Ectodermal cell (in vitro differentiated cells): ENCODE results near the gene ABHD17C.
A peak's percentile ranks its signal among the peaks of the same experiment; 100 is the strongest.

Experiments used
- H3K27ac ChIP-seq: 2 replicates; pipeline ENCODE4 v1.7.0; 2013; ENCODE audit warnings: mild to moderate bottlenecking, low read depth, low read length; ENCODE audit not compliant: insufficient read depth, poor library complexity, severe bottlenecking
- H3K27me3 ChIP-seq: 2 replicates; pipeline ENCODE4 v1.7.0; 2013; ENCODE audit warnings: mild to moderate bottlenecking, low read length; ENCODE audit not compliant: insufficient read depth, control insufficient read depth, poor library complexity, severe bottlenecking
- H3K36me3 ChIP-seq: one replicate; pipeline ENCODE4 v1.7.0; 2013; ENCODE audit warnings: low read length; ENCODE audit not compliant: control insufficient read depth, insufficient read depth
- H3K4me1 ChIP-seq: one replicate; pipeline ENCODE4 v1.7.0; 2013; ENCODE audit warnings: low read length; ENCODE audit not compliant: control insufficient read depth, insufficient read depth
- H3K4me3 ChIP-seq: 2 replicates; pipeline ENCODE4 v1.7.0; 2013; ENCODE audit warnings: low read depth, low read length, control low read depth; ENCODE audit not compliant: insufficient read depth
- H3K9me3 ChIP-seq: 2 replicates; pipeline ENCODE4 v1.7.0; 2013; ENCODE audit warnings: mild to moderate bottlenecking, low read length, moderate library complexity; ENCODE audit not compliant: control insufficient read depth
- WGBS, 2 experiments: methylation state at CpG; one replicate each; pipeline ENCODE4 v1.1.7; 2013; ENCODE audit warnings: missing lambda C conversion rate in 2 of 2; 5-methylcytosine and 5-hydroxymethylcytosine counted together

Gene ABHD17C

DNA sequence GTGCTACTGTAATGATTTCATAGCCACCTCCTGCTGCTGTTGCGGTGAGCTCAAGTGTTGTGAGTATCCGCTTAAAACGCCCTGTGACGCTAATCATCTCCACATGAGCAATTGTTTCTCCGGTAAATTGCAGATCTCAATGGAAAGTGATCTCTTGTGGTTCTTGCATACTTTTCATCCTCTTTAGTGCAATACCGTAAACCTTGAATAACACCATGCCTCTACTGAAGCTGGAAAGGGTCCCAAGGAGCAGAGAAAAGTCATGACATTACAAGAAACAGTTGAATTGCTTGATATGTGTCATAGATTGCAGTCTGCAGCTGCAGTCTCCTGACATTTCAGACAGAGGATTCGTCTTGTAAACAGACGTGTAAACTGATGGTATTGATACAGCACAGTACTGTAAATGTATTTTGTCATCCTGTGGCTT is 78.0 kb downstream of the ABHD17C start:
- WGBS, 2 experiments, result 86 to 89% methylated on average over 8 of the region's 8 CpGs
- no peaks in the 10 kb centered on the region for H3K36me3 ChIP-seq
- no peak overlapping the region for H3K4me3 ChIP-seq
- peaks cover 12% of the 10 kb centered on the region for H3K27me3 ChIP-seq
- H3K4me1 ChIP-seq, result no peaks in the 10 kb centered on the region
- H3K9me3 ChIP-seq, result no peaks in the 10 kb centered on the region
- no peak overlapping the region for H3K27ac ChIP-seq

DNA sequence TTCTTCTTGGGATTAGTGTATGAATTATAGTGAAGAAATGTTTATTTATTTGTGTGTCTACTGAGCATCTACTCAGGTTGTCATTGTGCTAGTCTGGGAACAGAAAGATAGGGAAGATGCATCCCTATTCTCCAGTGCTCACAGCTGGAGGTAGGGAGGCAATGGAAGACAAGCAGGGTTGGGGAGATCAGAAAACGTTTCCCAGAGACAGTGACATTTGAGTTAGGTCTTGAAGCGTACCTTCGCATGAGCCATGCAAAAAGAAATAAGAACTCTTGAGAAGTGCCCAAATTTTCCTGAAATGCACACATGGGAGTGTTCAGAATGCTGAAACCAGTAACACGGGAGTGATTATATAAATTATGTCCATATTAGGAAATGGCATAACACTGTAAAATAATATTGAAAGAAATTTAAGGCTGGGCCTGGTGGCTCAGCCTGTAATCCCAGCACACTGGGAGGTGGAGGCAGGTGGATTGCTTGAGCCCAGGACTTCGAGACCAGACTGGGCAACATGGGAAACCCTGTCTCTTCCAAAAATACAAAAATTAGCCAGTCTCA is 78.8 kb downstream of the ABHD17C start:
- Histone ChIP-seq H3K27ac (no peak overlapping the region), H3K9me3 (no peaks in the 10 kb centered on the region), H3K4me1 (no peaks in the 10 kb centered on the region), H3K36me3 (no peaks in the 10 kb centered on the region), H3K27me3 (peaks cover 19% of the 10 kb centered on the region), H3K4me3 (no peak overlapping the region)
- WGBS, 2 experiments, result 80% methylated on average over 5 of the region's 5 CpGs

DNA sequence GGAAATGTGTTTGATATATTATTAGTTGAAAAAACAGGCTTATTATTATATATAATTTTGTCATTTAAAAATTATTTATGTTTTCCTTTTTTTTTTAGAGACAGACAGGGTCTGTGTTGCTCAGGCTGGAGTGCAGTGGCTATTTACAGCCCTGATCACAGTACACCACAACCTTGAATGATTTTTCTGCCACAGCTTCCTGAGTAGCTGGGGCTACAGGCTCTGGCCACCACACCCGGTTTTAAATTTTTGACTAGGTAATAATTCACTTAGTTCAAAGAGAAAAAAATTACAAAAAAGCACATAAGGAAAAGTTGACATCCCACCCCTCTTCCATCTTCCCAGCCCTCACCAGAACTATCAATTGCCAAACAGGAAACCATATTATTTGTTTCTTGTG is 79.4 kb downstream of the ABHD17C start:
- Histone ChIP-seq H3K4me3 (no peak overlapping the region), H3K27ac (no peak overlapping the region), H3K27me3 (peaks cover 26% of the 10 kb centered on the region), H3K9me3 (no peaks in the 10 kb centered on the region), H3K36me3 (no peaks in the 10 kb centered on the region), H3K4me1 (peaks cover 2% of the 10 kb centered on the region)
- WGBS, 2 experiments, result 100% methylated on average over 1 of the region's 1 CpG

DNA sequence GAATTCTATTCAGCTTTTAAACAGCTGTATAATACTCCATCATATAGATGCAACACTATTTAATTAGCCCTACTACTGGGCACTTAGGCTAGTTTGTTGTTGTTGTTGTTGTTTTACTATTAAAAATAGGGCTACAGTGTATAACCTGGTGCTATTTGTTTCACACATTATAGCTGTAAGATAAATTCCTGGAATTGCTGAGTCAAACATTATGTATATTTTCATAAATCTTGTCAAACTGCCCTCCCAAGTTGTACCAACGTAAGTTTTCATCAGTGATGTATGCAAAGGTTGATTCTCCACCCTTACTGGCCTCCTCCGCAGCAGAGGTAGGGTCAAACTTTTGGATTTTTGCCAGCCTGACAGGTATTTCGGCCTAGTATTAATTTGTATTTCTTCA is 80.2 kb downstream of the ABHD17C start:
- WGBS, 2 experiments, result 97 to 98% methylated on average over 3 of the region's 3 CpGs

DNA sequence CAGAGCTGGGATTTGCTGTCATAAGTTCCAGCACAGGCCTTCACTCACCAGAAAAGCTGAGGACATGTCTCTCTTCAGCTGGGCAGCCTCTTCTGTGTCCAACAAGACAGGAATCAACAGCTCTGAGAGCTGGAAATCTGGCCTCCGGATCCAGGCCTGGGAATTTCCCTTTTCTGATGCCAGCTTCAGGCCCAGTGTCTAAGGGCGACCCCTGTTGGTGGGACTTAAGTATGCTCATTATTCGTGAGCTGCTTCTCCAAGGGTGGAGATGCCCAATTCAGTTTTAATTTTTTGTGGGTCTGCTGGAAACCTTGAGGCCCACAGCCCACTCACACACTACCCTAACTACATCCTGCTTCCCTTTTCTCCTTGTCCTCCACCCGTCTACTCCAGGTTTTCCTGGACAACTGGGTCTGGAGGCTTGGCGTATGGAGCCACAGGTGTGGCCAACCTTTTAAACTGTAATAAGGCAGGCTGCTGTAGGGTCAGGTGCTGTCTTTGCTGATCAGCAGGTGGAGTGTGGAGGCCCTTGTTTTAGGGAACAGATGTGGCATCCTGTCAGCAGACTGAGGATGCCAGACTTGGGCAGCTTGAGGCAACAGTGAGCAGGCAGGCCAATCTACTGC is 81.4 kb downstream of the ABHD17C start:
- H3K27me3 ChIP-seq, result peaks cover 46% of the 10 kb centered on the region
- H3K4me1 ChIP-seq, result peaks cover 16% of the 10 kb centered on the region
- no peak overlapping the region for H3K27ac ChIP-seq
- 22 to 25% methylated on average over 5 of the region's 5 CpGs for WGBS, 2 experiments
- H3K4me3 ChIP-seq, result no peak overlapping the region
- H3K36me3 ChIP-seq, result no peaks in the 10 kb centered on the region
- no peaks in the 10 kb centered on the region for H3K9me3 ChIP-seq

More for the DNA sequence above, 80.2 kb downstream of the ABHD17C start:
- H3K27ac ChIP-seq, result no peak overlapping the region
- H3K4me3 ChIP-seq, result no peak overlapping the region
- H3K27me3 ChIP-seq, result peaks cover 34% of the 10 kb centered on the region
- H3K9me3 ChIP-seq, result no peaks in the 10 kb centered on the region
- peaks cover 11% of the 10 kb centered on the region for H3K4me1 ChIP-seq
- H3K36me3 ChIP-seq, result no peaks in the 10 kb centered on the region

DNA sequence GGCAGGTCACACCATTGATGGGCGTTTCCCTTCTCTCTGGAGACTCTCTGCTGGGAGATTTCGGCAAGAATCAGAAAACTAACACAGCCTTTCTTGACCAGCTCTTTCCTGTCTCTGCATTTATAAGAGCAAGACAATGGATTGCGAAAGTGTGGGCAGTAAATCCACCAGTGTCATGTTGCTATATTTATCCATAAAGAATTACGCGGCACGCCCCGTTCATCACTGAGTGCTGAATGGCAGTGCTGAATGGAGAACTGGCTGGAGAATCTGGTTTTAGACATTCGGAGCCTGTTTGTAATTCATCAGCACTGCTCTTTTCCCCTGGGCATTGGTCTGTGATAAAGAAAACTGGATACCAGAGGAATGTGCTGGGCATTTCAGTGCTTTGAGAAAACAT is 82.0 kb downstream of the ABHD17C start:
- WGBS, 2 experiments, result 93 to 95% methylated on average over 8 of the region's 8 CpGs
- no peaks in the 10 kb centered on the region for H3K36me3 ChIP-seq
- H3K27me3 ChIP-seq, result peaks cover 50% of the 10 kb centered on the region
- H3K9me3 ChIP-seq, result no peaks in the 10 kb centered on the region
- H3K4me3 ChIP-seq, result no peak overlapping the region
- peaks cover 16% of the 10 kb centered on the region for H3K4me1 ChIP-seq
- no peak overlapping the region for H3K27ac ChIP-seq

DNA sequence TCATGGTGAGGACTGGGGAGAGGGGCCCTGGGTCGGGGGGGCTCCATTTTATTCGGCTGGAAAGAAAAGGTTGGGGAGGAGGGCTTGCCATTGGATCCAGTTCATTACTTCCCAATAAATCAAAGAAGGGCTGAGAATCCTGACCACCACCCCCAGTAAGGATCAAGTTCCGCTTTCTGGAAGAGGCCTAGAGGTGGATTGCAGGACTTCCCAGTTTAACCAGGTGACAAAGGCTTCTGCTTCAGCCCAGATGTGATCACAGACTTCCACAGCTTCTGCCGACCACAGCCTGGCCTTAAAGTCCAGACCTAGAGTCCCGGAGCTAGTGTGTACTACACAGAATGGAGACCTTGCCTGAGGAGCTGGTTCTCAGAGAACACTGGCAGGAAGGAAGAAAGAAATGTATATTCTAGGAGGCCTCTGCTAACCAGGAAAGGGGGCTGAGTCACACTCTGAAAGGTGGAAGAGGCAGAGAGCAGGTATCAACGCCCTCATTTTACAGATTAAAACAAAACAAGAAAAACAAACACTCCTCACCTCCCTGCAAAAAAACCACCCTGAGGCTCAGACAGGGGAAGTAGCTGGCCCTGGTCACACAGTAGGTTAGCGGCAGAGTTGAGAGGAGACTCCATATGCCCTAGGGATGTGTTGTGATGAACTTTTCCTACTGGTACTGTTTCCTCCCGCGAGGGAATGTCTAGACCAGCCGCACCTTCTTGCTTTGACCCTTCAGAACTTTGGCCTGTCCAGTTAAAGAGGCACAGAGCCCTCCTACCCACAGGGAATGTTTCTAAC is 82.9 kb downstream of the ABHD17C start:
- H3K4me3 ChIP-seq, result no peak overlapping the region
- H3K27me3 ChIP-seq, result peaks cover 54% of the 10 kb centered on the region
- H3K9me3 ChIP-seq, result no peaks in the 10 kb centered on the region
- no peak overlapping the region for H3K27ac ChIP-seq
- H3K36me3 ChIP-seq, result no peaks in the 10 kb centered on the region
- H3K4me1 ChIP-seq, result peaks cover 16% of the 10 kb centered on the region
- WGBS, 2 experiments, result 90 to 94% methylated on average over 10 of the region's 10 CpGs

DNA sequence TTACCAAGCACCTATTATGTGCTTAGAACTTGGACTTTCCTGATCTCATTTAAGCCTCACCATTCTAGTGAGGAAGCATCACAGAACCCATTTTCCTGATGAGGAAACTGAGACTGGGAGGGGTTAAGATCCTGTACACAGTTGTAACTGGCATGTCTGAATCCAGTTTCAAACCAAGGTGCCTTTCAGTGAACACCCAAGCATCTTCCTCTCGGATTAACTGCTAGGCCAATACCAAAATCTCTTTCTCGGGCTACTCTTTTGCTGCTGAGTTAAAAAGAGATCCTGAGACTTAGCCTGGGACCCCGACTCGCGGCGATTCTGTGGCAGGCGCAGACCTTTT is 83.5 kb downstream of the ABHD17C start:
- Histone ChIP-seq H3K4me1 (peaks cover 16% of the 10 kb centered on the region), H3K27ac (no peak overlapping the region), H3K4me3 (no peak overlapping the region), H3K9me3 (no peaks in the 10 kb centered on the region), H3K36me3 (no peaks in the 10 kb centered on the region), H3K27me3 (peaks cover 54% of the 10 kb centered on the region)
- WGBS, 2 experiments, result 28% methylated on average over 7 of the region's 7 CpGs

DNA sequence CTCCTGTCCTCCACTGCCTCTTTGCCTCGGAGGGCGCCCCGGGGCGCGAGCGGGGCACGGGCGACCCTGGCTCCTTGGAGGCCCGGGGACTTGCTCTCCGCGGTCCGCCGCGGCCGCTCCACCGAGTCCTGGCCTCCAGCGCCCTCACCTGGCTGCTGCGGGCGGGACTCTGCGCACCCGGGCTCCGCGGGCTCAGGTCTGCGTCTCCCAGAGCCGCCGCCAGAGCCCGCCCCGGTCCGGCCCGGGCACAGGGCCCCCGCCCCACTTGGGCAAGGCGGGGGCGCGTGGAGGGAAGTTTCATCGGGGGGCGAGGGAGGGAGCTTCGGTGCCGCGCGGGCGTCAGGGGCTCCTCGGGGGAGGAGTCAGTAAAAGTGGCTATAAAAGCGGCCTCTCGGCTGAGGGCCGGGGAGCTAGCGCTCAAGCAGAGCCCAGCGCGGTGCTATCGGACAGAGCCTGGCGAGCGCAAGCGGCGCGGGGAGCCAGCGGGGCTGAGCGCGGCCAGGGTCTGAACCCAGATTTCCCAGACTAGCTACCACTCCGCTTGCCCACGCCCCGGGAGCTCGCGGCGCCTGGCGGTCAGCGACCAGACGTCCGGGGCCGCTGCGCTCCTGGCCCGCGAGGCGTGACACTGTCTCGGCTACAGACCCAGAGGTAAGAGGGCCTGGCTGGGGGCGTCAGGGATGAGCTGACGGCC is 84.0 kb downstream of the ABHD17C start, which contains the start of gene CEMIP:
Gene CEMIP, plus strand, starts transcription at position 407 of the 694 bp plus-strand sequence. CDS start 94,510 bp downstream, outside the sequence.
- H3K4me3 ChIP-seq, result peak within 1 kb of the TSS; percentile 19
- H3K36me3 ChIP-seq, result no peaks in the 10 kb centered on the region
- peaks cover 54% of the 10 kb centered on the region for H3K27me3 ChIP-seq
- no peak within 1 kb of the TSS for H3K27ac ChIP-seq
- 1% methylated on average over 75 of the region's 75 CpGs for WGBS, 2 experiments
- H3K4me1 ChIP-seq, result peaks cover 16% of the 10 kb centered on the region
- H3K9me3 ChIP-seq, result no peaks in the 10 kb centered on the region
